DOHH2 (cell line): Measurements from ENCODE around the gene RNF4.

Source experiments
- EZH2phosphoT487 ChIP-seq: fragments of 200-600 bp; sonication (generic); IDR thresholded peaks from 2 replicates; pipeline ENCODE4 v1.6.1; 2017; ENCODE audit warnings: borderline replicate concordance, mild to moderate bottlenecking, antibody characterized with exemption, low read length, moderate library complexity, mixed read lengths
- TF ChIP-seq, protein P1 (sequence below): fragments of 200-600 bp; sonication (generic); IDR thresholded peaks from one replicate; pipeline ENCODE4 v1.5.1; 2014; ENCODE audit warnings: antibody characterized with exemption, mild to moderate bottlenecking, low read depth, low read length; ENCODE audit not compliant: poor library complexity, severe bottlenecking

DNA sequence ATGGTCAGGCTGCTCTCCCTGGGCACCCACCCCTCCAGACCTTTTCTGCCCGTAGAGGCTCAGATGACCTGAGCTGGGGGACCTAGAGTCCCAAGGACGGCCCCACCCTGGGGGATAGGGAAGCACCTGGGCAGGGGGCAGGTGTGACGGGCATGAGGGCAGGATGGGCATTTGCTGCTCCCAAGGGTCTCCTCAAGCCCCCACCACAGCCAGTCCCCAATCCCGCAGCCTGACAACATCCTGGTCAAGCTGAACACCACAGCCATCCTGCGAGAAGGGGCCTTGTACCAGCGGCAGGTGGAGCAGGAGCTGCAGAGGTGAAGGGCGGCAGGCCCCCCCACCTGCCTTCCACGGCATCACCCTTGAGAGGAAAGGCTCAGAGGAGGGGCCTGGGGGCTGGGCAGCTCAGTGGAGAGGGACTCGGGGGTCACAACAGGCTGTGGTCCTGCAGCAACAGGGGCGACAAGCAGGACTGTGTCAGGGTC, 17.8 kb upstream of the RNF4 start:
- TF ChIP-seq EZH2phosphoT487, result no peak
- TF ChIP-seq, protein P1, sequence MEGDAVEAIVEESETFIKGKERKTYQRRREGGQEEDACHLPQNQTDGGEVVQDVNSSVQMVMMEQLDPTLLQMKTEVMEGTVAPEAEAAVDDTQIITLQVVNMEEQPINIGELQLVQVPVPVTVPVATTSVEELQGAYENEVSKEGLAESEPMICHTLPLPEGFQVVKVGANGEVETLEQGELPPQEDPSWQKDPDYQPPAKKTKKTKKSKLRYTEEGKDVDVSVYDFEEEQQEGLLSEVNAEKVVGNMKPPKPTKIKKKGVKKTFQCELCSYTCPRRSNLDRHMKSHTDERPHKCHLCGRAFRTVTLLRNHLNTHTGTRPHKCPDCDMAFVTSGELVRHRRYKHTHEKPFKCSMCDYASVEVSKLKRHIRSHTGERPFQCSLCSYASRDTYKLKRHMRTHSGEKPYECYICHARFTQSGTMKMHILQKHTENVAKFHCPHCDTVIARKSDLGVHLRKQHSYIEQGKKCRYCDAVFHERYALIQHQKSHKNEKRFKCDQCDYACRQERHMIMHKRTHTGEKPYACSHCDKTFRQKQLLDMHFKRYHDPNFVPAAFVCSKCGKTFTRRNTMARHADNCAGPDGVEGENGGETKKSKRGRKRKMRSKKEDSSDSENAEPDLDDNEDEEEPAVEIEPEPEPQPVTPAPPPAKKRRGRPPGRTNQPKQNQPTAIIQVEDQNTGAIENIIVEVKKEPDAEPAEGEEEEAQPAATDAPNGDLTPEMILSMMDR, result no peak
